ENCODE results near the gene UBE2G1. TPM values are rescaled to one million over a fixed set of nuclear protein-coding genes. Genes with fewer than 3 reads are reported as not detected.
A peak's percentile ranks its signal among the peaks of the same experiment; 100 is the strongest.

UBE2G1 gene
- total and polyA plus RNA-seq, 9 of the 15 experiments (the other 6 are each of a cell fraction or from before 2014, with no cell fraction given): 10.1 to 65.9 (median 29.7) TPM

DNA sequence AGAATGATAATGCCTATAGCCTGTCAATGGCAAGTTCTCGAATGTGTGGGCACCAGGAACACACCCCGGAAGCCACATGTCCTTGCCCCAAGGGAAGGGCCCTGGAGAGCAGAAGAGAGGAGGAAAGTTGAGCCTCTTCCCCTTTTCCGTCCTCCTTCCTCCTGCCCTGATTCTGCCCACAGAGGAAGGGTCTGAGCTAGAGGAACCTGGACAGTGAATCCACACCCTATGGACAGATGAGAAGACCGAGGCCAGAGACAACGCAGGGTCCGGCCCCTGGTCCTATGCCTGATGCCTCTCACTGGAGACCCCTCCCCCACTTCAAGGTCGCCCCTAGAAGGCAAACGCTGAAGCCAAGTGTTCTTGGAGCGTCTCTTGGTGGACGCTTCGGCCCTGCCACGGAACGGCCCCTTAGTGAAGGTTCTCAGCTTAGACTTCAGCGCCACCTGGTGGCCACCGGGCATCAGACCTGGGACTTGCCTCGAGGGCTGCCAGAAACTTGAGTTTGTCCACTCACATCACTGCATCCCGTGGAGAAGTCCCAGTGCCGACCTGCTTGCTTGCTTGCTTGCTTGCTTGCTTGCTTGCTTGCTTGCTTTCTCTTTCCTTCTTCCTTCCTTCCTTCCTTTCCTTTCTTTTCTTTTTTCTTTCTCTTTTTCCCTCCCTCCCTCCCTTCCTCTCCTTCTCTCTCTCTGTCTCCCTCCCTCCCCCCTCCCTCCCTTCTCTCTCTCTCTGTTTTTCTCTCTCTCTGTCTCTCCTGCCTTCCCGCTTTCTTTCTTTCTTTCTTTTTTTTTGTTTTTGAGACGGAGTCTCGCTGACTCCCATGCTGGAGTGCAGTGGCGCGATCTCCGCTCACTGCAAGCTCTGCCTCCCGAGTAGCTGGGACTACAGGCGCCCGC lies 46.7 kb upstream of the UBE2G1 start:
- Histone ChIP-seq H3K9ac (ENCODE audit: insufficient read depth in 1 of 2, low read depth in 2 of 2, low read length in 2 of 2) (0 out of 4 replicates have a peak overlapping the region, but pooled peaks of 1 of the 2 experiments have one; percentile 77), H3K4me2 (ENCODE audit: insufficient read depth, low read length) (peak overlapping the region; percentile 39), H3K4me1 (replicated peaks in 1 of 2; ENCODE audit: control insufficient read depth in 2 of 2, insufficient read depth in 2 of 2, low read length in 2 of 2) (peaks cover 0 to 3% of the 10 kb centered on the region in 2 experiments; a peak in 2 of 5 replicates), H2AFZ (ENCODE audit: low read depth, low read length) (peak overlapping the region; percentile 72), H3K4me3 (no peak overlapping the region), H3K79me2 (ENCODE audit: control insufficient read depth, insufficient read depth, low read length) (no peaks in the 10 kb centered on the region), H4K20me1 (replicated peaks; ENCODE audit: control insufficient read depth, insufficient read depth, low read length) (no peaks in the 10 kb centered on the region), H3K9me3 (replicated peaks; ENCODE audit: control insufficient read depth, insufficient read depth, low read depth, low read length) (no peaks in the 10 kb centered on the region), H3K9me1 (ENCODE audit: control insufficient read depth, insufficient read depth, low read length) (no peaks in the 10 kb centered on the region), H3K27me3 (ENCODE audit: control insufficient read depth in 2 of 2, insufficient read depth in 2 of 2, low read length in 2 of 2) (no peaks in the 10 kb centered on the region), H3K27ac (ENCODE audit: extremely low read depth, low read depth, low read length) (no peak overlapping the region), H3K36me3 (ENCODE audit: control insufficient read depth, insufficient read depth, low read length) (no peaks in the 10 kb centered on the region)
- WGBS (ENCODE audit: insufficient coverage, low coverage, missing lambda C conversion rate): 18% methylated on average over 15 of the region's 27 CpGs
- in situ Hi-C loops (cut with MboI) (loop anchor here (10.0 kb wide), 1 partner anchor 208 kb away; no protein-coding TSS in a partner anchor), intact Hi-C loops (cut with micrococcal nuclease) (loop anchor here (1.0 to 5.0 kb wide), 2 partner anchors 198 to 211 kb away; no protein-coding TSS in a partner anchor)
- DNase-seq (ENCODE audit: extremely low read depth in 1 of 4, low spot score in 3 of 4): peak; percentile 75 to 89 (median 78)
- BruUV-seq (replicated peaks): no TSS peak
- peak; percentile 92 for FAIRE-seq
- ChIA-PET CTCF (ENCODE audit: low intra/inter-chr PET ratio) (interaction anchor here (0.7 to 3.6 kb wide), 4 partner anchors 194 to 217 kb away, joined by 4 to 60 read pairs (median 8); no protein-coding TSS in a partner anchor), POLR2A (interaction anchor here (0.6 kb wide), 1 partner anchor 486 kb away, joined by 4 read pairs; no protein-coding TSS in a partner anchor)
- ATAC-seq: peak; percentile 99
- TF ChIP-seq, protein P1, sequence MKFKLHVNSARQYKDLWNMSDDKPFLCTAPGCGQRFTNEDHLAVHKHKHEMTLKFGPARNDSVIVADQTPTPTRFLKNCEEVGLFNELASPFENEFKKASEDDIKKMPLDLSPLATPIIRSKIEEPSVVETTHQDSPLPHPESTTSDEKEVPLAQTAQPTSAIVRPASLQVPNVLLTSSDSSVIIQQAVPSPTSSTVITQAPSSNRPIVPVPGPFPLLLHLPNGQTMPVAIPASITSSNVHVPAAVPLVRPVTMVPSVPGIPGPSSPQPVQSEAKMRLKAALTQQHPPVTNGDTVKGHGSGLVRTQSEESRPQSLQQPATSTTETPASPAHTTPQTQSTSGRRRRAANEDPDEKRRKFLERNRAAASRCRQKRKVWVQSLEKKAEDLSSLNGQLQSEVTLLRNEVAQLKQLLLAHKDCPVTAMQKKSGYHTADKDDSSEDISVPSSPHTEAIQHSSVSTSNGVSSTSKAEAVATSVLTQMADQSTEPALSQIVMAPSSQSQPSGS (CRISPR knock-in tag; IDR thresholded peaks at IDR 0.05): no peak
- TF ChIP-seq, protein P2, sequence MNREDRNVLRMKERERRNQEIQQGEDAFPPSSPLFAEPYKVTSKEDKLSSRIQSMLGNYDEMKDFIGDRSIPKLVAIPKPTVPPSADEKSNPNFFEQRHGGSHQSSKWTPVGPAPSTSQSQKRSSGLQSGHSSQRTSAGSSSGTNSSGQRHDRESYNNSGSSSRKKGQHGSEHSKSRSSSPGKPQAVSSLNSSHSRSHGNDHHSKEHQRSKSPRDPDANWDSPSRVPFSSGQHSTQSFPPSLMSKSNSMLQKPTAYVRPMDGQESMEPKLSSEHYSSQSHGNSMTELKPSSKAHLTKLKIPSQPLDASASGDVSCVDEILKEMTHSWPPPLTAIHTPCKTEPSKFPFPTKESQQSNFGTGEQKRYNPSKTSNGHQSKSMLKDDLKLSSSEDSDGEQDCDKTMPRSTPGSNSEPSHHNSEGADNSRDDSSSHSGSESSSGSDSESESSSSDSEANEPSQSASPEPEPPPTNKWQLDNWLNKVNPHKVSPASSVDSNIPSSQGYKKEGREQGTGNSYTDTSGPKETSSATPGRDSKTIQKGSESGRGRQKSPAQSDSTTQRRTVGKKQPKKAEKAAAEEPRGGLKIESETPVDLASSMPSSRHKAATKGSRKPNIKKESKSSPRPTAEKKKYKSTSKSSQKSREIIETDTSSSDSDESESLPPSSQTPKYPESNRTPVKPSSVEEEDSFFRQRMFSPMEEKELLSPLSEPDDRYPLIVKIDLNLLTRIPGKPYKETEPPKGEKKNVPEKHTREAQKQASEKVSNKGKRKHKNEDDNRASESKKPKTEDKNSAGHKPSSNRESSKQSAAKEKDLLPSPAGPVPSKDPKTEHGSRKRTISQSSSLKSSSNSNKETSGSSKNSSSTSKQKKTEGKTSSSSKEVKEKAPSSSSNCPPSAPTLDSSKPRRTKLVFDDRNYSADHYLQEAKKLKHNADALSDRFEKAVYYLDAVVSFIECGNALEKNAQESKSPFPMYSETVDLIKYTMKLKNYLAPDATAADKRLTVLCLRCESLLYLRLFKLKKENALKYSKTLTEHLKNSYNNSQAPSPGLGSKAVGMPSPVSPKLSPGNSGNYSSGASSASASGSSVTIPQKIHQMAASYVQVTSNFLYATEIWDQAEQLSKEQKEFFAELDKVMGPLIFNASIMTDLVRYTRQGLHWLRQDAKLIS (CRISPR knock-in tag; IDR thresholded peaks at IDR 0.05): no peak
- TF ChIP-seq ZNF143 (CRISPR knock-in tag; IDR thresholded peaks at IDR 0.05) (no peak), KDM1A (IDR thresholded peaks at IDR 0.05) (peak in 1 of 2 experiments; percentile 56; a peak in 2 of 4 replicates), NR2F6 (CRISPR knock-in tag; IDR thresholded peaks at IDR 0.05) (no peak), SRSF3 (IDR thresholded peaks at IDR 0.05; ENCODE audit: insufficient read depth, low read length) (no peak), CEBPG (CRISPR knock-in tag; IDR thresholded peaks at IDR 0.05) (no peak), CEBPG (tag; conservative IDR thresholded peaks at IDR 0.05 in 1 of 2, IDR thresholded peaks at IDR 0.05 in 1 of 2) (no peak)
- TF ChIP-seq, protein P3, sequence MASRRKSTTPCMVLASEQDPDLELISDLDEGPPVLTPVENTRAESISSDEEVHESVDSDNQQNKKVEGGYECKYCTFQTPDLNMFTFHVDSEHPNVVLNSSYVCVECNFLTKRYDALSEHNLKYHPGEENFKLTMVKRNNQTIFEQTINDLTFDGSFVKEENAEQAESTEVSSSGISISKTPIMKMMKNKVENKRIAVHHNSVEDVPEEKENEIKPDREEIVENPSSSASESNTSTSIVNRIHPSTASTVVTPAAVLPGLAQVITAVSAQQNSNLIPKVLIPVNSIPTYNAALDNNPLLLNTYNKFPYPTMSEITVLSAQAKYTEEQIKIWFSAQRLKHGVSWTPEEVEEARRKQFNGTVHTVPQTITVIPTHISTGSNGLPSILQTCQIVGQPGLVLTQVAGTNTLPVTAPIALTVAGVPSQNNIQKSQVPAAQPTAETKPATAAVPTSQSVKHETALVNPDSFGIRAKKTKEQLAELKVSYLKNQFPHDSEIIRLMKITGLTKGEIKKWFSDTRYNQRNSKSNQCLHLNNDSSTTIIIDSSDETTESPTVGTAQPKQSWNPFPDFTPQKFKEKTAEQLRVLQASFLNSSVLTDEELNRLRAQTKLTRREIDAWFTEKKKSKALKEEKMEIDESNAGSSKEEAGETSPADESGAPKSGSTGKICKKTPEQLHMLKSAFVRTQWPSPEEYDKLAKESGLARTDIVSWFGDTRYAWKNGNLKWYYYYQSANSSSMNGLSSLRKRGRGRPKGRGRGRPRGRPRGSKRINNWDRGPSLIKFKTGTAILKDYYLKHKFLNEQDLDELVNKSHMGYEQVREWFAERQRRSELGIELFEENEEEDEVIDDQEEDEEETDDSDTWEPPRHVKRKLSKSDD (conservative IDR thresholded peaks at IDR 0.05; ENCODE audit: low read length): no peak
- TF ChIP-seq, protein P4, sequence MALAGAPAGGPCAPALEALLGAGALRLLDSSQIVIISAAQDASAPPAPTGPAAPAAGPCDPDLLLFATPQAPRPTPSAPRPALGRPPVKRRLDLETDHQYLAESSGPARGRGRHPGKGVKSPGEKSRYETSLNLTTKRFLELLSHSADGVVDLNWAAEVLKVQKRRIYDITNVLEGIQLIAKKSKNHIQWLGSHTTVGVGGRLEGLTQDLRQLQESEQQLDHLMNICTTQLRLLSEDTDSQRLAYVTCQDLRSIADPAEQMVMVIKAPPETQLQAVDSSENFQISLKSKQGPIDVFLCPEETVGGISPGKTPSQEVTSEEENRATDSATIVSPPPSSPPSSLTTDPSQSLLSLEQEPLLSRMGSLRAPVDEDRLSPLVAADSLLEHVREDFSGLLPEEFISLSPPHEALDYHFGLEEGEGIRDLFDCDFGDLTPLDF (CRISPR knock-in tag; IDR thresholded peaks at IDR 0.05): no peak

Data from K562 (cell line).